HAP-1 (cell line): ENCODE results near the gene NCL.

ENCODE experiments used
- DNase-seq, 2 experiments: peaks; one replicate each; pipeline ENCODE4 v3.0.0-alpha.2; 2016 to 2020; ENCODE audit warnings: low spot score in 2 of 2
- H3K27me3 ChIP-seq: fragments of 250-450 bp; sonication (Bioruptor Pico); 2 replicates; pipeline ENCODE4 v1.5.1; 2020; ENCODE audit warnings: low read depth, mild to moderate bottlenecking, moderate library complexity
- H3K36me3 ChIP-seq: fragments of 250-450 bp; sonication (Bioruptor Pico); replicated peaks from 2 replicates; pipeline ENCODE4 v1.5.1; 2020; ENCODE audit warnings: mild to moderate bottlenecking
- H3K4me1 ChIP-seq: fragments of 250-450 bp; sonication (Bioruptor Pico); 2 replicates; pipeline ENCODE4 v1.5.1; 2020; ENCODE audit warnings: mild to moderate bottlenecking
- H3K4me3 ChIP-seq: fragments of 250-450 bp; sonication (Bioruptor Pico); 2 replicates; pipeline ENCODE4 v1.5.1; 2020; ENCODE audit warnings: mild to moderate bottlenecking, moderate library complexity
- H3K9me3 ChIP-seq: fragments of 250-450 bp; sonication (Bioruptor Pico); 2 replicates; pipeline ENCODE4 v1.5.1; 2020; ENCODE audit warnings: mild to moderate bottlenecking, moderate library complexity
- in situ Hi-C: fragments of 300-500 bp; cut with MboI; formaldehyde crosslinking; loops from 3 replicates; pipeline ENCODE4 v1.14.3; 2020; ENCODE audit warnings: low sequenced_read_pairs, inconsistent platforms, mixed read lengths

NCL gene

GRCh38 chr2:231482806-231483391 is 18.6 kb upstream of the NCL start:
- peak; percentile 55 to 84 for DNase-seq
- no peaks in the 10 kb centered on the region for H3K27me3 ChIP-seq
- no peaks in the 10 kb centered on the region for H3K36me3 ChIP-seq
- no peak overlapping the region for H3K4me3 ChIP-seq
- no peaks in the 10 kb centered on the region for H3K9me3 ChIP-seq
- in situ Hi-C loops, result no loop called here
- no peaks in the 10 kb centered on the region for H3K4me1 ChIP-seq

GRCh38 chr2:231480781-231481180 is 16.5 kb upstream of the NCL start:
- H3K27me3 ChIP-seq, result no peaks in the 10 kb centered on the region
- H3K4me3 ChIP-seq, result no peak overlapping the region
- no peak for DNase-seq
- H3K9me3 ChIP-seq, result no peaks in the 10 kb centered on the region
- H3K4me1 ChIP-seq, result no peaks in the 10 kb centered on the region
- in situ Hi-C loops, result no loop called here
- H3K36me3 ChIP-seq, result no peaks in the 10 kb centered on the region

- Histone ChIP-seq H3K4me3 (no peak overlapping the region), H3K36me3 (no peaks in the 10 kb centered on the region), H3K9me3 (no peaks in the 10 kb centered on the region), H3K27me3 (no peaks in the 10 kb centered on the region), H3K4me1 (no peaks in the 10 kb centered on the region)
- in situ Hi-C loops, result no loop called here
- no peak for DNase-seq
Measured at GRCh38 chr2:231479455-231479854, 15.2 kb upstream of the NCL start.

GRCh38 chr2:231476920-231477319 is 12.6 kb upstream of the NCL start:
- H3K9me3 ChIP-seq, result no peaks in the 10 kb centered on the region
- H3K4me1 ChIP-seq, result no peaks in the 10 kb centered on the region
- in situ Hi-C loops, result no loop called here
- no peaks in the 10 kb centered on the region for H3K36me3 ChIP-seq
- 0 out of 2 replicates have a peak, but pooled peaks cover 2% of the 10 kb centered on the region for H3K27me3 ChIP-seq
- H3K4me3 ChIP-seq, result no peak overlapping the region
- DNase-seq, result no peak

GRCh38 chr2:231475965-231476364 is 11.7 kb upstream of the NCL start:
- in situ Hi-C loops, result no loop called here
- Histone ChIP-seq H3K27me3 (0 out of 2 replicates have a peak, but pooled peaks cover 2% of the 10 kb centered on the region), H3K36me3 (no peaks in the 10 kb centered on the region), H3K9me3 (no peaks in the 10 kb centered on the region), H3K4me3 (no peak overlapping the region), H3K4me1 (no peaks in the 10 kb centered on the region)
- DNase-seq, result no peak

GRCh38 chr2:231472816-231473215 is 8.5 kb upstream of the NCL start:
- H3K36me3 ChIP-seq, result no peaks in the 10 kb centered on the region
- H3K9me3 ChIP-seq, result no peaks in the 10 kb centered on the region
- in situ Hi-C loops, result no loop called here
- H3K27me3 ChIP-seq, result 0 out of 2 replicates have a peak, but pooled peaks cover 2% of the 10 kb centered on the region
- H3K4me1 ChIP-seq, result peaks cover 5% of the 10 kb centered on the region
- no peak overlapping the region for H3K4me3 ChIP-seq
- no peak for DNase-seq

GRCh38 chr2:231470246-231470900 is 6.1 kb upstream of the NCL start:
- H3K4me3 ChIP-seq, result no peak overlapping the region
- 0 out of 2 replicates have a peak, but pooled peaks cover 2% of the 10 kb centered on the region for H3K27me3 ChIP-seq
- H3K36me3 ChIP-seq, result no peaks in the 10 kb centered on the region
- DNase-seq, result peak; percentile 49 to 69
- no peaks in the 10 kb centered on the region for H3K9me3 ChIP-seq
- in situ Hi-C loops, result no loop called here
- H3K4me1 ChIP-seq, result peaks cover 8% of the 10 kb centered on the region

- peaks cover 9% of the 10 kb centered on the region for H3K4me1 ChIP-seq
- H3K27me3 ChIP-seq, result 0 out of 2 replicates have a peak, but pooled peaks cover 2% of the 10 kb centered on the region
- no peaks in the 10 kb centered on the region for H3K9me3 ChIP-seq
- no peak overlapping the region for H3K4me3 ChIP-seq
- no peaks in the 10 kb centered on the region for H3K36me3 ChIP-seq
- in situ Hi-C loops, result no loop called here
- DNase-seq, result no peak
Measured at GRCh38 chr2:231469583-231469950, 5.3 kb upstream of the NCL start.

- DNase-seq, result no peak
- H3K4me3 ChIP-seq, result no peak overlapping the region
- H3K9me3 ChIP-seq, result no peaks in the 10 kb centered on the region
- in situ Hi-C loops, result no loop called here
- H3K27me3 ChIP-seq, result 0 out of 2 replicates have a peak, but pooled peaks cover under 1% of the 10 kb centered on the region
- H3K36me3 ChIP-seq, result peaks cover 14% of the 10 kb centered on the region
- H3K4me1 ChIP-seq, result peaks cover 10% of the 10 kb centered on the region
Measured at GRCh38 chr2:231467613-231468530, 3.6 kb upstream of the NCL start.

- Histone ChIP-seq H3K27me3 (no peaks in the 10 kb centered on the region), H3K36me3 (peaks cover 22% of the 10 kb centered on the region), H3K4me3 (no peak overlapping the region), H3K9me3 (no peaks in the 10 kb centered on the region), H3K4me1 (peaks cover 17% of the 10 kb centered on the region)
- in situ Hi-C loops, result no loop called here
- no peak for DNase-seq
Measured at GRCh38 chr2:231467016-231467545, 2.8 kb upstream of the NCL start.

- Histone ChIP-seq H3K9me3 (no peaks in the 10 kb centered on the region), H3K4me3 (peak overlapping the region; percentile 100), H3K27me3 (no peaks in the 10 kb centered on the region), H3K4me1 (peaks cover 13% of the 10 kb centered on the region), H3K36me3 (peaks cover 44% of the 10 kb centered on the region)
- DNase-seq, result peak; percentile 97 to 98
- in situ Hi-C loops, result no loop called here
Measured at GRCh38 chr2:231464576-231465540, 574 bp upstream of the NCL start.

- in situ Hi-C loops, result no loop called here
- Histone ChIP-seq H3K4me3 (peak overlapping the region; percentile 100), H3K36me3 (peaks cover 63% of the 10 kb centered on the region)
Measured at GRCh38 chr2:231462729-231463465, 1.4 kb downstream of the NCL start.

More at GRCh38 chr2:231462729-231463465, 1.4 kb downstream of the NCL start:
- Histone ChIP-seq H3K4me1 (peaks cover 13% of the 10 kb centered on the region), H3K9me3 (no peaks in the 10 kb centered on the region), H3K27me3 (no peaks in the 10 kb centered on the region)
- no peak for DNase-seq
